Measurements from ENCODE around the gene PSME2. TPM values are rescaled to one million over a fixed set of nuclear protein-coding genes. Genes with fewer than 3 reads are reported as not detected.

Gene PSME2
- total RNA-seq, 1 donor from 2014 or later = 138 TPM

DNA sequence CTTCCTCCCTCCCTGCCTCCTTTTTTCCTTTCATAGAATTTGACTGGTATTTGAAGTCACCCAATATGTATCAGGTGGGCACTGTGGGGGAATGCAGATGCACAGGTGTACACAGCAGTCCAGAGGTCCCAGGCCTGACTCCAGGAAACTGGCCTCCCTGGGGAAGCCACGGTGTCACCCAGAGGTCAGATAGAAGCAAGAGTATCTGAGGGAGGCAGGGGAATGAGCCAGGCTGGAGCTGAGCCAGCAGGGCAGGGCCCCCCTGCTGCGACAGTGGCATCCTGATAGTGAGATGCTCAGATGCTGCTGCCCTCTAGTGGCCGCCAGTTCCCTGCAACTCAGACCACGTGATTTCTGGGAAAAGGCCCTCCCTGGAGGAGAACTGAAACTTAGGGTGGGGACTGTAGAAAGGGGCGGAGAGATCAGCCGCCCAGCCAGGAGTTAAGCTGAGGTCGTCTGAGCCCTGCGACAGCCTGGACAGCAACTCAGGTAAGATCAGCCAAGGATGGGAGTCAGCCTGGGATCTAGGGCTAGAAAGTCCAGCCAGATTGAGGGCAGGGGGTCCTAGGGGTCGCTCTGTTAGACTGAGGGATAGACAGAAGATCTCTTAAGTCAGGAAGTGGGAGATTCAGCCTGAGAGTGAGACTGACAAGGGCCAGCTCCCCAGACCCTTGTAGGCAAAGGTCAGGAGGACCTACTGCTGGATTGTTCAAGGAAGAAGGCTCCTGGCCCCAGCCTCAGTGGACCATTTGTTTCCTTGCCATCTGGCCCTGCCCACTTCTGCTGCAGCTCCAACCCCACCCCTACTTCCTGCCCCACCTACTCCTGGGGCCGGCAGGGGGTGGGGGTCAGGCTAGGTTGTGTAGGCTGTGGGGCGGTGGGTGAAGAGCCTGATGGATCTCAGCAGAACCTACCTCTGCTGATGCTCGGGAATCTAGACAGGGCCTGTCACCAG is 14.7 kb upstream of the PSME2 start, which contains the start of gene IRF9:
Gene IRF9, plus strand, starts transcription at position 416 of the 955 bp plus-strand sequence. CDS start 880 bp downstream, outside the sequence.
- TF ChIP-seq, protein P1, sequence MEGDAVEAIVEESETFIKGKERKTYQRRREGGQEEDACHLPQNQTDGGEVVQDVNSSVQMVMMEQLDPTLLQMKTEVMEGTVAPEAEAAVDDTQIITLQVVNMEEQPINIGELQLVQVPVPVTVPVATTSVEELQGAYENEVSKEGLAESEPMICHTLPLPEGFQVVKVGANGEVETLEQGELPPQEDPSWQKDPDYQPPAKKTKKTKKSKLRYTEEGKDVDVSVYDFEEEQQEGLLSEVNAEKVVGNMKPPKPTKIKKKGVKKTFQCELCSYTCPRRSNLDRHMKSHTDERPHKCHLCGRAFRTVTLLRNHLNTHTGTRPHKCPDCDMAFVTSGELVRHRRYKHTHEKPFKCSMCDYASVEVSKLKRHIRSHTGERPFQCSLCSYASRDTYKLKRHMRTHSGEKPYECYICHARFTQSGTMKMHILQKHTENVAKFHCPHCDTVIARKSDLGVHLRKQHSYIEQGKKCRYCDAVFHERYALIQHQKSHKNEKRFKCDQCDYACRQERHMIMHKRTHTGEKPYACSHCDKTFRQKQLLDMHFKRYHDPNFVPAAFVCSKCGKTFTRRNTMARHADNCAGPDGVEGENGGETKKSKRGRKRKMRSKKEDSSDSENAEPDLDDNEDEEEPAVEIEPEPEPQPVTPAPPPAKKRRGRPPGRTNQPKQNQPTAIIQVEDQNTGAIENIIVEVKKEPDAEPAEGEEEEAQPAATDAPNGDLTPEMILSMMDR (IDR thresholded peaks at IDR 0.05) = peak; percentile 94
- ATAC-seq (peak; percentile 94), DNase-seq (peak; percentile 96)
- intact Hi-C loops (cut with DNase I) = no loop called here
- peaks cover 74% of the 10 kb centered on the region for H3K36me3 ChIP-seq
- peak within 1 kb of the TSS; percentile 64 for H3K4me3 ChIP-seq
- H3K27ac ChIP-seq = peak within 1 kb of the TSS; percentile 88
- peaks cover 23% of the 10 kb centered on the region for H3K4me1 ChIP-seq
- H3K9me3 ChIP-seq = no peaks in the 10 kb centered on the region
- H3K27me3 ChIP-seq = no peaks in the 10 kb centered on the region

DNA sequence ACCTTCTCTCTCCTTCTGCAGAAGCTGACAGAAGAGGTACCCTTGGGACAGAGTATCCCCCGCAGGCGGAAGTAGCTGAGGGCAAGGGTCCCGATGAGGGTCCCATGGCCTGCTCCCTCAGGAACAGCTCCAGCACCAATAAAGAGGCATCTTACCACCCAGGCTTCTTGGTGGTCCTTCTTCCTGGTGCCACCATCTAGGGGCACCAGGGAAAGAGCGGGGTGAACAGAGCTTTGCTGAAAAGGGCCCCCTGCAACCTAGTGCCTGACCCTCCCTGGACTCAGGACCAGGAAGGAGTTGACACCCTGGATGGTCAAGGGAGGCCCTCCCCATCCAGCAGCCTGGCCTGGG is 14.1 kb upstream of the PSME2 start:
- Histone ChIP-seq H3K9me3 (no peaks in the 10 kb centered on the region), H3K27ac (peak overlapping the region; percentile 88), H3K36me3 (peaks cover 74% of the 10 kb centered on the region), H3K4me1 (peaks cover 23% of the 10 kb centered on the region), H3K4me3 (no peak overlapping the region), H3K27me3 (no peaks in the 10 kb centered on the region)
- TF ChIP-seq, protein P1 (IDR thresholded peaks at IDR 0.05) = no peak
- no peak for DNase-seq
- intact Hi-C loops (cut with DNase I) = no loop called here
- ATAC-seq = no peak

DNA sequence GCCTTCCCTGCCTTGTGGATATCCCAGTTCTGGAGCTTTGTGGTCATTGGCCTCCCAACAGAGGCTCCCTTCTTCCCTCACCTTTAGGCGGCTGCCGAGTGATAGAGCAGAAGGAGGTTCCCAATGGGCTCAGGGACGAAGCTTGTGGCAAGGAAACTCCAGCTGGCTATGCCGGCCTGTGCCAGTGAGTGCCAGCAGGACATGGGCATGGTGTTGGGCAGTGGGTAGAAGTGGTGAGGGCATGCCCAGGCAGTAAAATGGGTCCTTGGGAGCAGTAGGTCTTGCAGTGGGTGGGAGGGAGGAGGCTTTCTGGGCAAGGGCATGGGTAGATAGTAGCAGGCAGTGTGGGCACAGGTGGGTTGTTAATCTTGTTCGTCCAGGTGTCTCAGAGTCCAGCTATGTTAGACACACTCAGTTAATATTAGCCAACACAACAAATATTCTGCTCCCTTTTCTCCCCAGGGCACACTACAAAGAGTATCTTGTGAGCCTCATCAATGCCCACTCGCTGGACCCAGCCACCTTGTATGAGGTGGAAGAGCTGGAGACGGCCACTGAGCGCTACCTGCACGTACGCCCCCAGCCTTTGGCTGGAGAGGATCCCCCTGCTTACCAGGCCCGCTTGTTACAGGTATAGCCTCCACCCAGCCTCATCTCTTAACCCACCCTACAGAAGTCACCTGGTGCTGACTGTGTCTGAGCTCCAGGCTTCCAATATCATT is 13.5 kb upstream of the PSME2 start:
- H3K9me3 ChIP-seq = no peaks in the 10 kb centered on the region
- H3K36me3 ChIP-seq = peaks cover 74% of the 10 kb centered on the region
- peak overlapping the region; percentile 88 for H3K27ac ChIP-seq
- DNase-seq = no peak
- H3K4me1 ChIP-seq = peaks cover 23% of the 10 kb centered on the region
- TF ChIP-seq, protein P1 (IDR thresholded peaks at IDR 0.05) = no peak
- intact Hi-C loops (cut with DNase I) = no loop called here
- no peak for ATAC-seq
- no peaks in the 10 kb centered on the region for H3K27me3 ChIP-seq
- H3K4me3 ChIP-seq = no peak overlapping the region

DNA sequence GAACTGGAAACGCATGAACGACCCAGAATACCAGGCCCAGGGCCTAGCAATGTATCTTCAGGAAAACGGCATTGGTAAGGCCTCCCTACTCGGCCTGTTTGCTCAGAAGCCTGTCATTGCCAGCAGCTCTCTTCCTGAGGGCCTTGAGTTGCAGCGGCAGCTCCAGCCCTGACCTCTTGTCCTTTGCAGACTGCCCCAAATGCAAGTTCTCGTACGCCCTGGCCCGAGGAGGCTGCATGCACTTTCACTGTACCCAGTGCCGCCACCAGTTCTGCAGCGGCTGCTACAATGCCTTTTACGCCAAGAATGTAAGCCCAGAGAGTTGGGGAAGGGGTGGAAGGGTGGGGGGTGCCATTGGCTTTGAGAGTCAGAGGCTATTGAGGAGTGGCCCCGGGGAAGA is 10.9 kb upstream of the PSME2 start:
- H3K27me3 ChIP-seq = no peaks in the 10 kb centered on the region
- no peak overlapping the region for H3K27ac ChIP-seq
- H3K36me3 ChIP-seq = peaks cover 73% of the 10 kb centered on the region
- intact Hi-C loops (cut with DNase I) = no loop called here
- no peak for ATAC-seq
- no peak overlapping the region for H3K4me3 ChIP-seq
- H3K4me1 ChIP-seq = peaks cover 11% of the 10 kb centered on the region
- DNase-seq = no peak
- H3K9me3 ChIP-seq = no peaks in the 10 kb centered on the region
- TF ChIP-seq, protein P1 (IDR thresholded peaks at IDR 0.05) = no peak

DNA sequence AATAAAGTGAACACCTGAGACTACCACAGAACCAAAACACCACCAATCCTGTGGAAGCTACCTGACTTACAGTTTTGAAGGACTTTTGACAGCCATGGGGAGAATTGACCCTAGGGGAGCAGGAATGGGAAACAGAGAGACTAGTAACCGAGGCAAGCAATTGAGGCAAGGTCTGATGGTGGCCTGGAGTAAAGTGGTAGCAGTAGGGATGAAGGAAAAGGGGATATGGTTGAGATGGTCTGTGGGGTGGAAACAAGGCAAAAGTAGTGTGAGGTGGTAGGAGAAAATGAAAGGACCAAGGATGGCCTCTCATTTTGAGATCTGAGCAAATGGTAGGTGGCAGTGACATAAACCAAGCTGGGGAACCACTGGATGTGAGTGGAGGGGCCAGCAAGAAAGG is 10.4 kb upstream of the PSME2 start:
- intact Hi-C loops (cut with DNase I) = no loop called here
- Histone ChIP-seq H3K4me1 (peaks cover 6% of the 10 kb centered on the region), H3K27me3 (no peaks in the 10 kb centered on the region), H3K27ac (no peak overlapping the region), H3K4me3 (no peak overlapping the region), H3K36me3 (peaks cover 76% of the 10 kb centered on the region), H3K9me3 (no peaks in the 10 kb centered on the region)
- TF ChIP-seq, protein P1 (IDR thresholded peaks at IDR 0.05) = no peak
- no peak for DNase-seq
- ATAC-seq = no peak
